Amygdala (tissue), 56 donors: Measurements from ENCODE around the gene GPR3.

ENCODE experiments used
- DNase-seq, 56 donors: peaks; one replicate each; lab custom pipeline; 2025; lab: John Stamatoyannopoulos, UW

The GPR3 gene, protein sequence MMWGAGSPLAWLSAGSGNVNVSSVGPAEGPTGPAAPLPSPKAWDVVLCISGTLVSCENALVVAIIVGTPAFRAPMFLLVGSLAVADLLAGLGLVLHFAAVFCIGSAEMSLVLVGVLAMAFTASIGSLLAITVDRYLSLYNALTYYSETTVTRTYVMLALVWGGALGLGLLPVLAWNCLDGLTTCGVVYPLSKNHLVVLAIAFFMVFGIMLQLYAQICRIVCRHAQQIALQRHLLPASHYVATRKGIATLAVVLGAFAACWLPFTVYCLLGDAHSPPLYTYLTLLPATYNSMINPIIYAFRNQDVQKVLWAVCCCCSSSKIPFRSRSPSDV

DNA sequence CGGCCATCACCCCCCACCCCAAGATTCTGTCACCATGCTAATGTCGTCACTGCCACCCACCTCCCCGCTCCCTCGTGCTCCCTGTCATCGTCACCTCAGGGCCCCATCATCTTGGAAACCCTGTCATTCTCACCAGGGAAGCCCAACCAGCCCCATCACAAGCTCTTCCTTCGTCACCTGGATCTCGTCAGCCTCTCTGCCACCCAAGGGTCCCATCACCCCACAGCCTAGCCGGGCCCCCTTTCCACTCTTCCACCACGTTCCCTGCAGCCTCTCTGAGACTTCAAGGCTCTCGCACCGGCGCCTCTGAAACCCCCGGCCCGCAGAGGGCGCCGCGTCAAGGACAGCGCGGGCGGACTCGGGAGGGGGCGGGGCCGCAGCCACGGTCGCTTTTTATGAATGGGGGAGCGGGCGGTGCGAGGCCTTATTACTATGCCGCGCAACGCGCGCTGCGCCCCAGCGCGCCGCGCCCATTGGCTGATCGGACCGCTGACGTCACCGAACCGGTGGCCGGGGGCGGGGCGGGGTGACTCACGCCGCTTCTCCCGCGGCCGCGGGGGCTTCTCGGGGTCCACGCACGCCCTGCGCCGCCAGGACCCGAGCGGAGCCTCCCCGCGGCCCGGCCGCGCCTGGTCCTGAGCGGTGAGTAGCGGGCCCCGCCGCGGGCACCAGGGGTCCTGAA is at the start of gene GPR3:
Gene GPR3, plus strand, starts transcription at position 527 of the 682 bp plus-strand sequence. CDS start 1,177 bp downstream, outside the sequence.
- DNase-seq: peak in 54 of 56 donors; percentile 35 to 91 (median 74)

DNA sequence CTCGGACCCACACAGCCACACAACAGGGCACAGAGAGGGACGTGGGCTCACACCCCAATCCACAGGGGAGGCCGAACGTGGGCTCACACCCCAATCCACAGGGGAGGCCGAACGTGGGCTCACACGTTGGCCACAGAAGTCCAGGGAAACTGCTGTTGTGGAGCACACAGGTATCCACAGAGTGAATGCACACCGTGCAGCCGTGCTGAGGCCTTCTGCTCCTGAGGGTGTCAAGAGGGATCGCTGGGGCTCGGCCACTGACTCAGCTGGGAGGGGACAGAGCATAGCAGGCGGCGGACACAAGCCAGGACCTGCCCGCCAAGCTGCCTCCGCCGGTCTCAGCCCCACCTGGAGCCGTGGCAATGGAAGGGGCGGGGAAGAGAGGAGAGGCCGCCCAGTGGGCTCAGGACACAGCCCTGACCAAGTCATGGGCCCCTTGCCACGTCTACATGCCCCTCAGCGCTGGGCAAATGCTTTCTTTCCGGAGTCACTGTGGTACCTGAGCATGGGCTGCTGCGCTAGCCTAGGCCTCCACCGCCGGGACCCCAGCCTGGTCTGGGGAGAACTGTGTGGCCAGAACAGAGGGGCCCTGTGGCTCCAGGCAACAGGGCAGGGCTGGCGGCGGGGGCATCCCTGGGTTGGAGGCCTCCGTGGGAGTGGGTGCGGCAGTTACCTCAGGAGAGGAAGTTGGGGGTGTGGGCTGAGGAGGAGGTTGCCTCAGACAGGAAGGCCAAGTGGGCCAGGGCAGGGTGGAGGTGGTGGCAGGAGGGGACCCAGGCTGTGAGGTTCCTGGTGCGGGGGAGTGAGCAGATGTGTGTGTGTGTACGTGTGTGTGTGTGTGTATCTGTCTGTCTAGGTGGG is 49.4 kb upstream of the GPR3 start:
- DNase-seq: no peak

DNA sequence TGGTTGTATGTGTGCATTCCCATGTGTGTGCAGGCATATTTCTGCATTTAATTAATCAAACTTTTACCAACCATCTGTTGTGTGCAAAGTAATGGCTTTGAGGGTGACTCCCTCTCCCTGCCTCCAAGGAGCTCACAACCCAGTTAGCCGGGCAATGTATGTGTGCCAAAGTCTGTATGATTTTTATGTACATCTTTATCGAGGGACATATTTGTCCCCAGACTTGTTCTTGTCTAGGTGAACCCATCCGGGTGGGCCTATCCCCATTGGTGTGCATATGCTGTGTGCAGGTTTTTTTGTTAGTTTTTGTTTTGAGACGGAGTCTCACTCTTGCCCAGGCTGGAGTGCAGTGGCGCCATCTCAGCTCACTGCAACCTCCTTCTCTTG is 48.8 kb upstream of the GPR3 start:
- DNase-seq: no peak

DNA sequence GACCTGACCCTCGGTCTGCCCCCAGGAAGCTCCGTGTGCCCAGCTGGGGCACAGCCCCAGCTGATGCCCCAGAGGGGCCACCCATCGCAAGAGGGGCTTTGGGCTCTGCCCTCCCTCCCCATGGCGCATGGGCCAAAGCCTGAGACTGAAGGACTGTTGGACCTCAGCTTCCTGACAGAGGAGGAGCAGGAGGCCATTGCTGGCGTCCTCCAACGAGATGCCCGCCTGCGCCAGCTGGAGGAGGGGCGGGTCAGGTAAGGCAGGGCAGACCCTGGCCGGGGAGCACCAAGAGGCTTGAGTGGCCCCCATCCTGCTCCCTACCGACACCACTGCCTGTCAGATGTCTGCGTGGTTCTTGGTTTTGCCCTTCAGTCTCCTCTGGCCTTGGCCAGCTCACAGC is 47.1 kb upstream of the GPR3 start:
- DNase-seq: no peak

DNA sequence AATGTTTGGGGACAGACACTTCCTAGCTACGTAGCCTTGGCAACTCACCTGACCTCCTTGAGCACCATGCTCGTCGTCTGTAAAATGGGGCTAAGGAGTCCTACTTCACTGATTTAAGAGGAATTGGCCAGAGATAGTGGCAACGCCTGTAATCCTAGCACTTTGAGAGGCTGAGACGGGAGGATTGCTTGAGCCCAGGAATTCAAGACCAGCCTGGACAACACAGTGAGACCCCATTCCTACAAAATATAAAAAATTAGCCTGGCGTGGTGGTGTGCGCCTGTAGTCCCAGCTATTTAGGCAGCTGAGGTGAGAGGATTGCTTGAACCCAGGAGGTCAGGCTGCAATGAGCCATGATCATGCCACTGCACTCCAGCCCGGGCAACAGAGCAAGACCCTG is 46.1 kb upstream of the GPR3 start:
- DNase-seq: no peak

DNA sequence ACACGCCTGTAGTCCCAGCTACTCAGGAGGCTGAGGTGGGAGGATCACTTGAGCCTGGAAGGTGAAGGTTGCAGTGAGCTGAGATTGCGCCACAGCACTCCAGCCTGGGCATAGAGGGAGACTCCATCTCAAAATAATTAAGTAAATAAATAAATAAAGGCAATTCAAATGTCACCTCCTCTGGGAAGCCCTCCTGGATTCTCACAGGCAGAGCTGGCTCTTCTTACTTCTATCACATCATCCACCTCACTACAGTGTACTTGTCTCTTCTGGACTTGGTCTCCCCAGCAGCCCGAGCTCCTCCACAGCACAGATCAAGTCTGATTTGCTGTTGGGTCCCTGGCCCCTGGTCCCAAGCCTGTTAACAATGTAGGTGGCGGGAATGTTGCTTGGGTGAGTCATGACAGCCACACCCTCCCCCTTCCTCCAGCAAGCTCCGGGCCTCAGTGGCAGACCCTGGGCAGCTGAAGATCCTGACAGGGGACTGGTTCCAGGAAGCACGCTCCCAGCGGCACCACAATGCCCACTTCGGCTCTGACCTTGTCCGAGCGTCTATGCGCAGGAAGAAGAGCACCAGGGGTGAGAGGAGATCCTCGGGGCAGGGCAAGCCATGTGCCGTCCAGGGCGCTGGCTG is 45.3 kb upstream of the GPR3 start:
- no peak for DNase-seq

DNA sequence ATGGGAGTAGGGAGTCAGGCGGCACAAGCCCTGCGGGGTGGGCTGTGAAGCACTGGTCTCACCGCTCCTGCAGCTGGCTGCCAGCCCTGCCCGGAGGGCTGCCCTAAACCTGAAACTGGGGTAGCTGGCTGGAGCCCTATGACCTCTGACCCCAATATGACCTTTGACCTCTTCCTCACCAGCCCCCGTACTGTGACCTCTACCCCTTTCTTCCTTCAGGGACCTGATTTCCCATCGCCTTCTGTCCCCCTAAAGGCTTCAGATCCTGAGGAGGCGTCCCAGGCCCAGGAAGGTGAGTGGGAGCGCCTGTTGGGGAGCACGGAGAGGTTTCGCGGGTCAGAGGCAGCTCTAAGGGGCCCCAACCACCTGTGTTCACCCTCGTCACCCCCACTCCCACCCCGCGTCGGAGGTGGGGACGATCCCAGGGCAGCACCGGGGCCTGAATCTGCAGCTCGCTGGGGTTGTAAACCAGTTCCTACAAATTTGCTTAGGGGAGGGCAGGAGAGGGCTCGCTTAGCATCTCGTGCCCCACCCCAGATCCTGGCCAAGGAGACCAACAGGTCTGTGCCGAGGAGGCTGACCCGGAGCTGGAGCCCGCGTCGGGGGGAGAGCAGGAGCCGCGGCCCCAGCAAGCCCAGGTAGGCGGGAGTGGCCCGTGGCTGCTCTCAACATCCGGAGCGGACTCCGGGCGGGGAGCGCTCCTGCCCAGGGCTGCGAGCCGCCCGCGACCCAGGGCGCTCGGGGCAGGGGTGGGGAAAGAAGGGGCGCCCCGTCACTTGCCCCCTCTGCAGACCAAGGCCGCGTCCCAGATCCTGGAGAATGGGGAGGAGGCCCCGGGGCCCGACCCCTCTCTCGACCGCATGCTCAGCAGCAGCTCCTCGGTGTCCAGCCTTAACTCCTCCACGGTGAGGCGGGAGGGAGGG is 43.3 kb upstream of the GPR3 start:
- DNase-seq: no peak

DNA sequence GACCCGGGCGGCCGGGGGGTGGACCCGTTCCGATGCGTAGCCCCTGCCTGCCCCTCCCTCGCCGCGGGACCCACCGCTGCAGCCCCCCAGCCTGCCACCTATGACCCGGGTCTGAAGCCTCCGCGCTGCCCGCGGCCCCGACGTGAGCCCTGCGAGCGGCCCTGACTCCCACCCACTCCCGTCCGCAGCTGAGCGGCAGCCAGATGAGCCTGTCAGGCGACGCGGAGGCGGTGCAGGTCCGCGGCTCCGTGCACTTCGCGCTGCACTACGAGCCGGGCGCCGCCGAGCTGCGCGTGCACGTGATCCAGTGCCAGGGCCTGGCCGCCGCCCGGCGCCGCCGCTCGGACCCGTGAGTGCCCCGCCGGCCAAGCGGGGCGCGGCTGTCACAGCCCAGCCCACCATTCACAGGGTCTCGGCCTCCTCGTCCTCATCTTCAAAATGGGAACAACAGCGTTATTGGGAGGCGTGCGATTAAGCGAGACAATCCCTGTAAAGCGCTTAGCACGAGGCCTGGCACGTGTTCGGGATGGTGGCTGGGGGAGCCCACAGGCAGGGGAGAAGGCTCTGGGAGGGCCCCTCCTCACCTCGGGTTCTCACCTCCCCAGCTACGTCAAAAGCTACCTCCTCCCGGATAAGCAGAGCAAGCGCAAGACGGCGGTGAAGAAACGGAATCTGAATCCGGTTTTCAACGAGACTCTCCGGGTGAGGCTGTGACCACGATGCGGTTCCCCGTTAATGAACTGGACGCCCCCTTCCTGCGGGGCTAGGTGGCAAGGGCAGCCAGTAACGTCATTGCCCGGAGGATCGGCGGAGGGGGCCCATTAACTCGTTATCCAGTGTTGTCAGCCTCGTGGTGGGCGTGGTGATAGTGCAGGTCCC is 42.4 kb upstream of the GPR3 start:
- DNase-seq: peak in 8 of 56 donors; percentile 18 to 38 (median 28)

DNA sequence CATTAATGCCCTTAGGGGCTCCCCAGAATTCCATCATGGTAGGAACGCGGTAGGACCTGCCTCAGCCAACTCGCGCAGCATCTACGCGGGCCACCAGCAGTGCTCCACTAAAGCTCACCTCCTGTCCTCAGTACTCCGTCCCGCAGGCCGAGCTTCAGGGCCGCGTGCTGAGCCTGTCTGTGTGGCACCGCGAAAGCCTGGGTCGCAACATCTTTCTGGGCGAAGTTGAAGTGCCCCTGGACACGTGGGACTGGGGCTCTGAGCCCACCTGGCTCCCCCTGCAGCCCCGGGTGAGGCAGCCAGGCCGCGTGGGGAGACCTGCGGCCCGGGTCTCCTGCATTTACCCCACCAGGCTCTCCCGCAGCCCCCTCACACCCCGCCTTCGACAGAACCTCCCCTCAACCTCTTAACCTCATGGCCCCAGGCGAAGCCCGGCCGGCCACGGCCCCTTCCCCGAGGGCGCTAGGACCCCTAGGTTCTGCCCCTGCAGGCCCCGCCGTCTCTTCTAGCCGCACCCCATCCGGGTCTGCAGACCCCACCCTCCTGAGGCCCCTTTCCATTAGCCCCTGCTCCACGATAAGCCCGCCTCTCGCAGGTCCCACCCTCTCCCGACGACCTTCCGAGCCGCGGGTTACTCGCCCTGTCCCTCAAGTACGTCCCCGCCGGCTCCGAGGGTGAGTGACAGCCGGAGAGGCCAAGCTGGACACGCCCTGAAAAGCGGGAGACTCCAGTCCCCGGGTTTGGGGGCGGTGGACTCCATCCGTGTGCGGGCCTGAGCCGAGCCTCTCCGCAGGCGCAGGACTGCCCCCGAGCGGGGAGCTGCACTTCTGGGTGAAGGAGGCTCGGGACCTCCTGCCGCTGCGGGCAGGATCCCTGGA is 41.5 kb upstream of the GPR3 start:
- peak in 1 of 56 donors; percentile 3 for DNase-seq

DNA sequence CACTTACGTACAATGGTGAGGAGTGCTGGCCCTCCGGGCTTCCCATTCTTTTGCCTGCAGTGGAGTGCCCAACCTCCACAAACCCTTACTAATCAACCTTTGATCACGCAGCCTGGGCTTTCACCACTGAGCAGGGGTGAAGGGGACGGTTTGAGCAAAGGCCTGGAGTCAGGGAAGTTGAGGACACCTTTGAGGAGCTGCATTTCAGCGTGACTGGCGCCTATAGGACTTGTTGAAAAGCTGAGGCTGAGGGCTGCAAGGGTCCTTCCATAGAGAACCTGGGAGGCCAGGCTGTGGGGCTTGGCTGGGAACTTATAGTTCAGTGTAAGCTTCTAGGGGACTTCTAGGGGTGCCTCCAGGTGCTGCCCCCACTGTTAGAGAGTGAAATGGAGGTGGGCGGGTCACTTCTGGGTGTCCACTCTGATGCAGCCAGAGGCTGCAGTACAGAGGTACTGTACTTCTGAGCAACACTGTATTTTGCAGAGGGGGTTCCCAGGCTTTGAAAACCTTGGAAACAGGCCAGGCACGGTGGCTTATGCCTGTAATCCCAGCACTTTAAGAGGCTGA is 40.8 kb upstream of the GPR3 start:
- no peak for DNase-seq

DNA sequence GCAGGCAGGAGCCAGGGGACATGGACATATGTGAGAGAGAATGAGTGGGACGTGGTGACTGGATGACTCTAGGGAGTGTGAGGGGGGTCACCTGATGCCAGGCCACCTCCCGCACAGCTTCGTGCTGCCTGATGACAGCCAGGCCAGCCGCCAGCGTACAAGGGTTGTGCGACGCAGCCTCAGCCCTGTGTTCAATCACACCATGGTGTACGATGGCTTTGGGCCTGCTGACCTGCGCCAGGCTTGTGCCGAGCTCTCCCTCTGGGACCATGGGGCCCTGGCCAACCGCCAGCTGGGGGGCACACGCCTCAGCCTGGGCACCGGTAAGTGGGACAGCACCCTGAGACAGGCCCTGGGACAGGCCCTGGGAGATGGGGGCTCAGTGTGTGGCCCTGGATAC is 39.3 kb upstream of the GPR3 start:
- DNase-seq: no peak

DNA sequence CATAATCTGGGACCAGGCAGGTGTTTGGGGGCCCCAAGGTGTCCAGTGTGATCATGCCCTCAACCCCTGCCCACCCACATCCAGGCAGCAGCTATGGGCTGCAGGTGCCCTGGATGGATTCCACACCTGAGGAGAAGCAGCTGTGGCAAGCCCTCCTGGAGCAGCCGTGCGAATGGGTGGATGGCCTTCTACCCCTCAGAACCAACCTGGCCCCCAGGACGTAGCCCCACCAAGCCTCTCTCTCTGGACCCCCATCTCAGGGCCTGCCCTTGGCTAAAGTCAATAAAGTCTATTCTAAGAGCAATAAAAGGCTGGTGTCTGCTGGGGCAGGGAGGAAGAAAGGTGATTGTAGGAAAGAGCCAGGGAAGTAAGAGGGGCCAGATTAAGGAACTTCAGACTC is 38.8 kb upstream of the GPR3 start:
- no peak for DNase-seq

DNA sequence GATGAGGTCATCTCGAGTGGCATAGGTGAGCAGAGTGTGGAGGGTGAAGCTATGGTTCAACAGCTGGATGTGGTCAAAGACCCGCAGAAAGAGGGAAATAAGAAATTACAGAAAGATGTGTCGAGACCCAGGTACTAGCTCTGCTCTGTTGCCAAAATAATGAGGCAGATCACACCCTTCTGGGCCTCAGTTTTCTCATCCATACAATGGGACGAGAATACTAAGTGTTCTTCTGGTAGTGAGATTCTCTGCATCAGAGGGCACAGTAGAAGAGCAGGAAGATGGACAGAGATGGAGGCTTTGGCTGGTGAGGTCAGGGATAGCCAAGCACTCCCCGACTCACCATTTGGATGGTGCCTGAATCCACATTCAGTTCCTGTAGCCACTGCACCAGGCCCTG is 36.7 kb upstream of the GPR3 start:
- no peak for DNase-seq

DNA sequence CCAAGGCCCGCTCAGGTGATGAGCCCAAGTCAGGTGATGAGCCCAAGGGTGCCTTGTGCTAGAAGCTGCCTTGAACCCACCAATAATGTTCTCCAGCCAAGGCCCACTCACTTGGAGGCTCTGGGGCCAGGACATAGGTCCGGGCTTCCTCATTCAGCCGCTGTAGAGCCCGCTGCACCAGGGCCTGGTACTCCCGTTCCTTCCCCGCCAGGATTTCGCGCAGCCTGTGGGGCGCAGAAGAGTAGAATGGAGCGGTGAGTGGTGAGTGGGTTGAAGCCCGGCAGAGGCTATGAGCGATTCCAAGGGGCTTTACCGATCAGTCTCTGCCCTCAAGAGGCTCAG is 36.2 kb upstream of the GPR3 start:
- no peak for DNase-seq

DNA sequence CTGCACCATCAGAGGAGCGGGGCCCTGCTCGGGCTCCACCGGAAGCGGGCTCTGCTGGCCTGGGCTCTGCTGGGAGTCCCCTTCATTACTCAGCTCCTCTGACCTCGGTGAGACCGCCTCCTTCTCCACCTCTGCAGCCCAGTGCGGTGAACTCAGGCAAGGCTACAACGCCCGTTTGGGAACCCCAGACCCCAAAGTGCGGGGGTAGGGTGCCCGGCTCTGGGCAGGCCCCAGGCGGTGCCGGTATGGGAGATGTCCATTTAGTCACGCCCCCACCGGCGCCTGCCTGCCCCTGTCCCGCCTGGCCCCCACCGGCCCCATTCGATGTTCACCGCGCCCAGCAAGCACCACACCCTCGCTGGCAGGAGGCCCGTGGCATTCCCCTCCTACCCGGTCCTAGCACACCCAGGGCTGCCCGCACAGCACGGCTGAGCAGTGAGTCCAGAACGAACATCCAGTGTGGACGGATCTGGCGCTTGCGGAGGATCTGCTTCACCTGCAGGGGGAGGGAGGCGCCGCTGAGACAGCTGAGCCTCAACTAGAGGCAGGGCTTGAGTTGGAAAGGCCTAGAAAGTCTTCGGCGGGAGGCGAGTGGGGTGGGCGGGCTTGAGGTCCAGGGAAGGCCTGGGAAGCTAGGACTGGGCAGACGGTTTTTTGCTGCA is 35.7 kb upstream of the GPR3 start:
- DNase-seq: no peak

DNA sequence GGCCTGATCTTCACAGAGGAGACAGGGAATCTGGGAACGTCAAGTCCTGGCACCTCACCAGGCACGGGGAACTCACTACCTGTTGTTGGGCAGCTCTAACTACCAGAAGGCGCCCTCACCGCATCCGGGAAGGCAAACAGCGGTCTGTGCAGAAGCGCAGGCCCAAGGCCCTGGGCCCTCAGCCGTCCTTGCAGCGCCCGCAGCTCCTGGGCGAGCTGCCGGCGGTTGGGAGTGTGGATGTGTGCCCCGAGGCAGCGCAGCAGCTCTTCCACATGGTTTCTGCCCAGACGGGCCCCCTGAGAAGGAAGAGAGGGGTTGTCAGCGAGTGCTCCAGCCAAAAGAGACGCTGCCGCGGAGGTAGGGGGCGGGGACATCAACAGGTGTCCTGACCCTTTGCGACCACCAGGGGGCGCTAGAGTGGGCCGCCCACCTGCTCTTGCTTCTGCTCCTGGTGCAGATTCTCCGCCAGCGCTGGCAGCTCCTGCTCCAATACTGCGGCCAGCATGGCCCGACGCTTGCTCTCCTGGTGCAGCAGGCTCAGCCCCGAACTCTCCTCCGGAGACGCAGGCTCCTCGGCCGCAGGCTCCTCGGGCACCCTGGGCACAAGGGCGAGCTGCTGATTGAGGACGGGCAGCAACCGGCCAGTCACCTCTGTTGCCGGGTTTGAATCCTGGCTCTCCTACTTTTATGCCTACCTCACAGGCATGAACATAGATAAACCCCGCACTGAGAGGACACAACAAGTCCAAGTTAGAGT is 35.0 kb upstream of the GPR3 start:
- DNase-seq: peak in 35 of 56 donors; percentile 4 to 71 (median 27)
